ENCODE data around the gene DRC7.

The DRC7 gene

GRCh38 chr16:57694725-57695679 lies at the start of gene DRC7:
Gene DRC7, plus strand, starts transcription at chr16:57694806. Its CDS starts 3,144 bp downstream, at chr16:57697950.
- peak; percentile 72 for DNase-seq
- in situ Hi-C loops (cut with HindIII; ENCODE audit: low pct_ligation_motif_present, low pct_unique_long_range_greater_than_20kb, low sequenced_read_pairs): no loop called here

DNA sequence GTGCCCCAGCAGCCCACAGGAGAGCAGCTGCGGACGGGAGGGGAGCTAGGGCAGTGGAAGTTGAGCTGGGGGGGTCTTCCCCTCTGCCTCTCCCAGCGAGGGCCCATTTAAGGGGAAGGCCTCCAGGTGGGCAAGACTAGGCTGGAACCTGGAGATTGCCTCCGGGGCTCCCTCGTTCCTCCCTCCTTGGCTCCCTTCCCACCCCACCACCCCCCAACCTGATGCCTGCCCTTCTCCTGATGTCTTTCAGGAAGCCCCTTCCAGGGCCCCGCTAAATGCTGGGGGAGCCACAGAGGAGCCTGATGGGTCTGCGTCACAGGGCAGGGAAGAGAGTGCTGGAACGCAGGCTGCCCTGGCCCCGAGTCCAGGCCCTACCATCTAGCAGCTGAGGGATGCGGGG lies 49.4 kb upstream of the DRC7 start:
- in situ Hi-C loops (cut with HindIII; ENCODE audit: low pct_ligation_motif_present, low pct_unique_long_range_greater_than_20kb, low sequenced_read_pairs): no loop called here
- no peak for DNase-seq

DNA sequence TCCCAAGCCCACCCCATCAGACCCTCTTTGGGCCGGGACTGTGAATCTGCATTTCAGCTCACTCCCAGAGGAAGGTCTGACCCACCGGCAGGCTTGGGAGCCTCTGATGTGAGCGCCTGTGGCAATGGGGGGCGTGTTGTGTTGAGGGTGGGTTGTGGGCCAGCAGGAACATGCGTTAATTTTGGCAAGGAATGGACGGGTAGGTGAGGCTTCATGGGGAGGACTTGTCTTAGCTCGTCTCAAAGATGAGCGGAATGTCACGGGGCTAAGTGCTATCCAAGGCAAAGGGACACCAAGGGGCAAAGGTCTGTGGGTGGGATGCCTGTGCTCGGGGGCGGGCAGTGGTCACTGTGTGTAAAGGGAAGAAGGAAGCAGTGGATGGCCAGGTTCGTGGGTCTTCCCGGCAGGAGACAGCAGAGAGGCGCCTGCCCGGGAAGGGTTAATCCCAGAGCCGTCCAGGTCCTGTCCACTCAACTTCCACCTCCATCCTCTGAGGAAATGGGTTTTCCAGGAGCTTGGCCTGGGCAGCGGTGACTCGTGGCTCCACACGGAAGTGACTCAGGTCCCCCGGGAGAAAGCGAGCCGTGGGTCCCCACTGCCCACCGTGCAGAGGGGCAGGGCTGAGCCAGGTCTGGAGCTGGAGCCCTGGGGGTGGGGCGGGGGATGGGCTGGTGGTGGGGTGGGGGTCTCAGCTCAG lies 48.8 kb upstream of the DRC7 start:
- in situ Hi-C loops (cut with HindIII; ENCODE audit: low pct_ligation_motif_present, low pct_unique_long_range_greater_than_20kb, low sequenced_read_pairs): no loop called here
- peak; percentile 75 for DNase-seq

DNA sequence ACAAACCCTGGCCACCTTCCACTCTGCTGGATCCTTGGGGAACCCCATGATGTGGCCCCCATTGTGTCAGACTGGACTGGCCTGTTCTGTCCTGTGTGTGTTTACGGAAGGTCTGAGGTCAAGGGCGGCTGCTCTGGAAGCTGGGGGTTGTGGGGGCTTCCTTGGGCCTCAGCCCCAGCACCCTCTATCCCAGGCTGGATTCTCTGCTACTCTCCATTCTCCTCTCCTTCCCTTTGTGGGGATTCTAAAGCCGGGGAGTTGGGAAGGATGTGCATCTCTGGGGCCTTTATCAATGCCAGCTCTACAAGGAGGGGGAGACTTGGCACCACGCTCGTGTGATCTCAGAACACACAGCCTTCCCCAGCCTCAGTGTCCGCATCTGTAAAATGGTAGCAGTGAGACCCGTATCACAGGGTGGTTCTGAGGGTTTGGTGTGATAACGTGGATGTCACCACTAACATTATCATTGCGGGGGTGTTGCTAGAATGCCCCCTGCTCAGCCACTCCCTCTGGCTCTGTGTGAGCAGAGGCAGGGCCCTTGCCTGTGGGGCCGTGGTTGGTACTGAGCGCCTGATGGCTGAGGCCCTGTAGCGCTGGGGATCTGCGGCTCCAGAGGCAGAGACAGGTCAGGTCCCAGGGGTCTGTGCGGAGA lies 48.1 kb upstream of the DRC7 start:
- in situ Hi-C loops (cut with HindIII; ENCODE audit: low pct_ligation_motif_present, low pct_unique_long_range_greater_than_20kb, low sequenced_read_pairs): no loop called here
- DNase-seq: no peak

GRCh38 chr16:57647136-57647875 lies 47.3 kb upstream of the DRC7 start:
- no peak for DNase-seq
- in situ Hi-C loops (cut with HindIII; ENCODE audit: low pct_ligation_motif_present, low pct_unique_long_range_greater_than_20kb, low sequenced_read_pairs): no loop called here

- in situ Hi-C loops (cut with HindIII; ENCODE audit: low pct_ligation_motif_present, low pct_unique_long_range_greater_than_20kb, low sequenced_read_pairs): no loop called here
- DNase-seq: no peak
Measured at GRCh38 chr16:57648125-57648524, 46.5 kb upstream of the DRC7 start.

- in situ Hi-C loops (cut with HindIII; ENCODE audit: low pct_ligation_motif_present, low pct_unique_long_range_greater_than_20kb, low sequenced_read_pairs): no loop called here
- DNase-seq: peak; percentile 89
Measured at GRCh38 chr16:57648581-57649442, 45.8 kb upstream of the DRC7 start.

DNA sequence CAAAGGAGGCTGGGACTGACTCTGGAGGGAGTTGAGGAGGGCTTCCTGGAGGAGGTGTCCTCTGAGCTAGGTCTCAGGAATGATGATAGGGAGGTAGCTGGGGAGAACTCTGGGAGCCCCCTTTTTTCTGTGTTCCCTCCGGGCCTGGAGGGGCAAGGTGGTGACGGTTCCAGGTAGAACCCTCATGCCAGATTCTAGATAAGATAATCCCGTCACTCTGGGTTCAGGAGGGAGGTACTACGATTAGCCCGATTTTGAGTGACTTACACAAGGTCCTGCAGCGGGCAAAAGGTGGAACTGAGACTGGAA lies 45.2 kb upstream of the DRC7 start:
- in situ Hi-C loops (cut with HindIII; ENCODE audit: low pct_ligation_motif_present, low pct_unique_long_range_greater_than_20kb, low sequenced_read_pairs): no loop called here
- DNase-seq: no peak

- in situ Hi-C loops (cut with HindIII; ENCODE audit: low pct_ligation_motif_present, low pct_unique_long_range_greater_than_20kb, low sequenced_read_pairs): no loop called here
- DNase-seq: no peak
Measured at GRCh38 chr16:57649846-57650245, 44.8 kb upstream of the DRC7 start.

DNA sequence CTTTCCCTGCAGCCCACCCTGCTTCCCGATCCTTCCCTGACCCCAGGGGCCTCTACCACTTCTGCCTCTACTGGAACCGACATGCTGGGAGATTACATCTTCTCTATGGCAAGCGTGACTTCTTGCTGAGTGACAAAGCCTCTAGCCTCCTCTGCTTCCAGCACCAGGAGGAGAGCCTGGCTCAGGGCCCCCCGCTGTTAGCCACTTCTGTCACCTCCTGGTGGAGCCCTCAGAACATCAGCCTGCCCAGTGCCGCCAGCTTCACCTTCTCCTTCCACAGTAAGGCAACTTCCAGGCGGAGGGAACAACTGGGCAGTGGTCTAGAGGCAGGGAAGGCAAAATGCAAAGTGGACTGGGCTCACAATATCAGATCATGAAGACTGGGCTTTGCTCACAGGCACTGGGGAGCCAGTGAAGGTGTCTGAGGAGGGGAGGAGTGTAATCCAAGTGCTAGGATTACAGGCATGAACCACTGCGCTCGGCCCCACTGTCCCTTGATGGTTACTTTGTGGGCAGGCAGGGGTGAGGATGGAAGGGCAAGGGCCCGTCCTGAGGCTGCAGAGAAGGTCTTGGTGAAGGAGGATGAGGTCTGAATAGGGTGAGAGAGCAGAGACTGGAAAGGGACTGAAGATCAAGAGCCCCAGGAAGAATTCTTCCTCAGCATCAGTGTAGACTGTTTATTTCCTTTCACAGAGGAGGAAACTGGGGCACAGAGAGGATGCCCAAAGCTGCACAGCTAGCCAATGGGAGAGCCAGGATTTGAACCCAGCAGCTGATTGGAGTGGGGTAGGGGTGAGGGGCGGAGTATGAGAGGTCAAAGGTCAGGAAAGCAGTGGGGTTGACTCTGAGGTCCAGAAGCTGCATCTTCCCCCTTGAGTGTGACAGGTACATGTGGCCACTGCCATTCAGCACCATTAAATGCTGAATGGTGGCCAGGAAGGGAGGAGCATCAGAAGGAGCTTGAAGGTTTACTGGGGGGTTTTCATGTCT lies 43.0 kb upstream of the DRC7 start:
- in situ Hi-C loops (cut with HindIII; ENCODE audit: low pct_ligation_motif_present, low pct_unique_long_range_greater_than_20kb, low sequenced_read_pairs): no loop called here
- no peak for DNase-seq

DNA sequence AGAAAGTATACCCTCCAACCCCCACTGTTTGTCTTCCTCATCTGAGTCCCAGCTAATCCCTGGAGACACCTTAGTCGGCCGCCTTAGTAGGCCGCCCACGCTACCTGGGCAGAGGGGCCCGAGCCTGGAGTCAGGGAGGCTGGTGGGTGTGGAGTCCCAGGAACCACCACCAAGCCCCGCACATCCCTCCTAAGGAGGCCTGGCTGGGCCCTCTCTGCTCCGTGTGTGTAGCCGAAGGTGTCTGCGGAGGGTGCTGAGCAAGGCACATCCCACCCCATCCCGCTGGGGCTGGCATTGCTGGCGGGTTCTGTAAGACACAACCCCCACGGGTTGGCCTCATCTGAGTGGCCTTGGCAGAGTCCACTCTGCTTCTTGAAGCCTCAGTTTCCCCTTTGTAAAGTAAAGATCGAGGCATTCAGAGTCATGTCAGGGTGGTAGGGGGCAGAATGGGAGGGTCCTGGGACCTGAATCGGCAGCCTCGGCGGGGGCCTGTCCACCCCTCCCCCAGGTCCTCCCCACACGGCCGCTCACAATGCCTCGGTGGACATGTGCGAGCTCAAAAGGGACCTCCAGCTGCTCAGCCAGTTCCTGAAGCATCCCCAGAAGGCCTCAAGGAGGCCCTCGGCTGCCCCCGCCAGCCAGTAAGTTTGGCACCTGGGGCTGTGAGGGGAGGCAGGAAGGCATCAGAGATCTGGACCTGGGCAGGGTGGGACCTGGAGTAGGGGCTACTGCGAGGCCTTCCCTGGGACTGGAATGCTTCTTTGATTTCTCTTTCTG lies 41.7 kb upstream of the DRC7 start:
- no peak for DNase-seq
- in situ Hi-C loops (cut with HindIII; ENCODE audit: low pct_ligation_motif_present, low pct_unique_long_range_greater_than_20kb, low sequenced_read_pairs): no loop called here

GRCh38 chr16:57653936-57654335 lies 40.7 kb upstream of the DRC7 start:
- in situ Hi-C loops (cut with HindIII; ENCODE audit: low pct_ligation_motif_present, low pct_unique_long_range_greater_than_20kb, low sequenced_read_pairs): no loop called here
- DNase-seq: no peak

- DNase-seq: no peak
Measured at GRCh38 chr16:57656342-57656955, 38.2 kb upstream of the DRC7 start.

DNA sequence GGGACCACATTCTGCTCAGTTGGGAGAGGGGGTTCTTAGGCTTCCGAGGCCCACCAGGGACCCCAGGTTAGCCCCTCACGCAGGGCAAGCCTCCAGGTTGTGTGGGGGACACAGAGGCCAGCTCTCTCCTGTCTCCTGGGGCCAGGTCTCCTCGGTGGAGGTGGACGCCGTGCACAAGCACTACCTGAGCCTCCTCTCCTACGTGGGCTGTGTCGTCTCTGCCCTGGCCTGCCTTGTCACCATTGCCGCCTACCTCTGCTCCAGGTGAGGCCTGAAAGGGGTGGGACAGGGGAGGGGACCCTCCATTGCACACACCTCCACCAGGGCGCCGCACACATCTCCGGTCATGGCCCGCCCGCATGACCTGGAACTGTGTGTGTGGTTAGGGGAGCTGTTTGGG lies 37.4 kb upstream of the DRC7 start:
- no peak for DNase-seq
- in situ Hi-C loops (cut with HindIII; ENCODE audit: low pct_ligation_motif_present, low pct_unique_long_range_greater_than_20kb, low sequenced_read_pairs): no loop called here

More at GRCh38 chr16:57656342-57656955, 38.2 kb upstream of the DRC7 start:
- in situ Hi-C loops (cut with HindIII; ENCODE audit: low pct_ligation_motif_present, low pct_unique_long_range_greater_than_20kb, low sequenced_read_pairs): no loop called here

DNA sequence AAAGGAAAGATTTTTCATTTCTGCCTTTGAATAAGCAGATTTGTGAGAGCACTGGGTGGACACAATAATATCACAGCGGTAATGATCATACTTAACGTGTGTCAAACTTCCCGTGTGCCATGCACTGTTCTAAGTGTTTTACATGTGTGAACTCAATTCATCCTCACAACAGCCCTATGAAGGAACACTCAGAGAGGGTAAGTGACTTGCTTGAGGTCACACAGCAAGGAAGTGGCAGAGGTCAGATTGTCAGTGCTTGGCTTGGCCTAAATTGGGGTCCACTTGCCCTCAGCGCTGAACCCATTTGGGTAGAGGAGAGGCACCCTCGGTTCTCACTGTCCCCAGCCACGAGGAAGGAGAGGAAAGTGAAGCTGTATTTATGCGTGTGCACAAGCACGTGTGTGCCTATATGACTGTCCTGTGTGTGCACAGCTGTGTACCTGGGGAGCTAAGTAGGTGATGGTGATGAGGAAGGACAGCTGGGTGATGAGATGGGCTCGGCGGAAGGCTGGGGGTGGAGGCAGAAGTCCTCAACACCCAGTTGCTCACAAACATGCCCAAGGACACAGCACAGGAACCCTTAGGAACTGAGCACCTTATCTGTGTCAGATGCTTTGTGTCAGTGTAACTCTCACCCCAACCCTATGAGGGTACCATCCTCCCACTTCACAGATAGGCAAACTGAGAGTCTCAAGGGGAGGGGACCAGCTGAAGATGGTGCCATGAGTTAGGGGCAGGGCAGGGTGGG lies 36.3 kb upstream of the DRC7 start:
- in situ Hi-C loops (cut with HindIII; ENCODE audit: low pct_ligation_motif_present, low pct_unique_long_range_greater_than_20kb, low sequenced_read_pairs): no loop called here
- DNase-seq: no peak
